ENCODE data around the gene TBPL2.
"Not testable (repeated sequence)": the region's sequence is repeated elsewhere in the genome, so short reads cannot be mapped to it uniquely, and the experiment has no call there.

Gene TBPL2

GRCh38 chr14:55440385-55440784 lies at the start of gene TBPL2:
Gene TBPL2 (minus strand): TSS chr14:55440616. CDS start chr14:55440449, 167 bp downstream.
- no peak for DNase-seq (ENCODE audit: low spot score)

- DNase-seq (ENCODE audit: low spot score) = no peak
Measured at GRCh38 chr14:55488204-55488603, 47.8 kb upstream of the TBPL2 start.

- DNase-seq (ENCODE audit: low spot score) = no peak
Measured at GRCh38 chr14:55482936-55483605, 42.7 kb upstream of the TBPL2 start.

- no peak for DNase-seq (ENCODE audit: low spot score)
Measured at GRCh38 chr14:55481769-55482168, 41.4 kb upstream of the TBPL2 start.

GRCh38 chr14:55477680-55478079 lies 37.3 kb upstream of the TBPL2 start:
- no peak for DNase-seq (ENCODE audit: low spot score)

GRCh38 chr14:55476448-55476847 lies 36.0 kb upstream of the TBPL2 start:
- not testable (repeated sequence) for DNase-seq (ENCODE audit: low spot score)

GRCh38 chr14:55473786-55474185 lies 33.4 kb upstream of the TBPL2 start:
- no peak for DNase-seq (ENCODE audit: low spot score)

- DNase-seq (ENCODE audit: low spot score) = no peak
Measured at GRCh38 chr14:55470025-55470424, 29.6 kb upstream of the TBPL2 start.

- DNase-seq (ENCODE audit: low spot score) = no peak
Measured at GRCh38 chr14:55467307-55467706, 26.9 kb upstream of the TBPL2 start.

GRCh38 chr14:55458800-55459515 lies 18.5 kb upstream of the TBPL2 start:
- peak; percentile 64 for DNase-seq (ENCODE audit: low spot score)

- no peak for DNase-seq (ENCODE audit: low spot score)
Measured at GRCh38 chr14:55457496-55457895, 17.1 kb upstream of the TBPL2 start.

- DNase-seq (ENCODE audit: low spot score) = not testable (repeated sequence)
Measured at GRCh38 chr14:55456411-55456810, 16.0 kb upstream of the TBPL2 start.

- DNase-seq (ENCODE audit: low spot score) = peak; percentile 68
Measured at GRCh38 chr14:55454264-55455002, 14.0 kb upstream of the TBPL2 start.

GRCh38 chr14:55451950-55452349 lies 11.5 kb upstream of the TBPL2 start:
- no peak for DNase-seq (ENCODE audit: low spot score)

- DNase-seq (ENCODE audit: low spot score) = peak; percentile 64
Measured at GRCh38 chr14:55451398-55451797, 11.0 kb upstream of the TBPL2 start.

GRCh38 chr14:55450987-55451386 lies 10.6 kb upstream of the TBPL2 start:
- no peak for DNase-seq (ENCODE audit: low spot score)

GRCh38 chr14:55450539-55450938 lies 10.1 kb upstream of the TBPL2 start:
- DNase-seq (ENCODE audit: low spot score) = no peak

- DNase-seq (ENCODE audit: low spot score) = no peak
Measured at GRCh38 chr14:55450124-55450523, 9.7 kb upstream of the TBPL2 start.

- no peak for DNase-seq (ENCODE audit: low spot score)
Measured at GRCh38 chr14:55449116-55449515, 8.7 kb upstream of the TBPL2 start.

- DNase-seq (ENCODE audit: low spot score) = peak; percentile 99
Measured at GRCh38 chr14:55448141-55448614, 7.8 kb upstream of the TBPL2 start.

- DNase-seq (ENCODE audit: low spot score) = peak; percentile 69
Measured at GRCh38 chr14:55446833-55447232, 6.4 kb upstream of the TBPL2 start.

GRCh38 chr14:55446127-55446736 lies 5.8 kb upstream of the TBPL2 start:
- DNase-seq (ENCODE audit: low spot score) = peak; percentile 76

Data from kidney capillary endothelial cell (primary cell).